NCI-H146 (cell line): ENCODE data around the gene RAB10.
"Not testable (repeated sequence)": the region's sequence is repeated elsewhere in the genome, so short reads cannot be mapped to it uniquely, and the experiment has no call there.

Experiments used
- DNase-seq: peaks from one replicate; lab custom pipeline; 2025; lab: John Stamatoyannopoulos, UW

RAB10 gene

DNA sequence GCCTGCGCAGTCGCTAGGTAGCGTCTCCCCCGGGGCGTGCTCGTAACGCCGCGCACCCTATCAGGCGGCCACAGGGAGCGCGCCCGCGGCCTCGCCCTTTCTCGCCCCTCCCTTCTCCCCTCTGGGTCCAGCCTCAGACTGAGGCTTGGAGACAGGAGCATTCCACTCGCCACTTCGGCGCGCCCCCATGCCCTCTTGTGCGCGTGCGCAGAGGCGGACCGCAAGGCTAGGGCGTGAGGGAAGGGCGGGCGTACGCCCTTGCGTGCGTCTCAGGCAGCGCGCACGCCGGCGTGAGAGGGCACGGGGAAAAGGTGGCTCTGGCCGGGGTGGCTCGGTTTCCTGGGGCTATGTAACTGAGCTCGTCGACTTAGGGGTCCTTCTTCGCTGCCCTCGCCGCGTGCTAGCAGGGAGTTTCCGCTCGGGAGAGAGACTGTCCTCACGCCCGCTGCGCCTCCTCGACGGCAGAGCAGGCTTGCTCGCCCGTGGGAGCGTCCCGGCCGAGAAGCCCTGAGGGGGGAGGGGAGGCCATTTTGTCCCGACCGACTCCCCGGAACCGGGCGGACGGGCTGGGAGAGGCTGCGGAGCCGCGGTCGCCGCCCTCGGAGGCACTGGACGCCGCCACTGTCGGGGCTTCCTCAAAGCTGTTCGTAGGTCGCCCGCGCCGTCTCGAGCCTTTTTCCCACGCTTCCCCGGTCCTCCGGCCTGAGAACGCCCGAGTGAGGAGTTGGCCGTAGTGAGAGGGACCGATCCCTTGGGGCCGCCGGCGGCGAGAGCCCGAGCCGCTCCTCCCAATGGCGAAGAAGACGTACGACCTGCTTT lies at the start of gene RAB10:
Gene RAB10 (plus strand): TSS at position 267 of the 819 bp plus-strand sequence. CDS start 525 bp downstream, at position 792.
- DNase-seq, result peak; percentile 99

DNA sequence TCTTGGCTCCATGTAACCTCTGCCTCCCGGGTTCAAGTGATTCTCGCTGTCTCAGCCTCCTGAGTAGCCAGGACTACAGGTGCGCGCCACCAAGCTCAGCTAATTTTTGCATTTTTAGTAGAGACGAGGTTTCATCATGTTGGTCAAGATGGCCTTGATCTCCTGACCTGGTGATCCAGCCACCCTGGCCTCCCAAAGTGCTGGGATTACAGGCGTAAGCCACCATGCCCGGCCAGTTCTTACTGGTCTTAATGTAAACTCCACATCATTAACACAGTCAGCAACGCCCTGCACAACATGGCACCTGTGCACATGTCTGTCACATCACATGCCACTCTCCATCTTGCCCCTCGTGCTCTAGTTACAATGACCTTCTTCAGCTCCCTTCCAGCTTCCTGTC lies 45.8 kb upstream of the RAB10 start:
- DNase-seq, result no peak

GRCh38 chr2:25989154-25989553 lies 44.7 kb upstream of the RAB10 start:
- no peak for DNase-seq

DNA sequence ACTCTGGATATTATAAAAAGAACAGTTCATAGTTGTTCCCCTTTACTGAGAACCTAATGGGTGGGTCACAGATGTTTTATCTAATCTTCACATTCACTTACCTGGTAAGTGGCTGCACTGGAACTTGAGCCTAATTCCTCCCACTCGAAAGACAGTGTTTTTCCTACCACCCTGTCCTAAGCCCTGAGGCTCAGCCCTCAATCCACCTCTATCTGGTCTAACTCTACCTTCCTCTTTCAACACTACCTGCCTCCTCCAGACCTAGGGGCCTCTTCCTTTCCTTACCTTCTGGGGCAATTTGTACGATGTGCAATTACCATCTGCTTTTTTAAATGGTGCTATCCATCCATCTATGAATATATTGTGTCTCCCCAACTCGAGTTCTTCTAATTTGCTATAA lies 41.9 kb upstream of the RAB10 start:
- no peak for DNase-seq

DNA sequence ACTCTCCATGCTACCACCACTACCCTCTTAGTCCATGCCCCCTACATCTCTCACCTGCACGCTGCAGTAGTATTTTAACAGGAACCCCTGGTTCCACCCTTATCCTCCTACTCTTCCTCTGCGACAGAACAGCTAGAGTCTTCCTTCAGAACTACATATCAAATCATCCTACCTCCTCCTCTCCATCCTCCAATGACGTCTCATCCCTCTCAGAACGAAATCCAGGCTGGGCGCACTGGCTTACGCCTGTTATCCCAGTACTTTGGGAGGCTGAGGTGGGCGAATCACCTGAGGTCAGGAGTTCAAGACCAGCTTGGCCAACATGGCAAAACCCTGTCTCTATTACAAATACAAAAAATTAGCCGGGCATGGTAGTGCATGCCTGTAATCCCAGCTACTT lies 41.3 kb upstream of the RAB10 start:
- no peak for DNase-seq

DNA sequence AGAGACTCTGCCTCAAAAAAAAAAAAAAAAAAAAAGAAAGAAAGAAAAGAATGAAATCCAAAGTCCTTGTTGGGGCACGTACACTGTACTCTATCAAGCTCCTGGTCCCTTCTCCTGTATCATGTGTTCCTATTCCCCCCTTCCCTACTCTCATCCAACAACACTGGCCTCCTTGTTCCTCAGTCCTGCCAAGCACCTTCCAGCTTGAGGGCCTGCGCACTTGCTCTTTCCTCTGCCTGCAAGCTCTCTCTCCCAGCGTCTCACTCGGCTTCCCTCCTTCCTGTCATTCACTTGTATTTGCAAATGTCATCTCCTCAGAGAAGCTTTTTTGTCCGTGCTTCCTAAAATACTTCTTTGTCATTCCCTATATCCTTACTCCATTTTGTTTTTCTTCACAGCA lies 40.8 kb upstream of the RAB10 start:
- no peak for DNase-seq

DNA sequence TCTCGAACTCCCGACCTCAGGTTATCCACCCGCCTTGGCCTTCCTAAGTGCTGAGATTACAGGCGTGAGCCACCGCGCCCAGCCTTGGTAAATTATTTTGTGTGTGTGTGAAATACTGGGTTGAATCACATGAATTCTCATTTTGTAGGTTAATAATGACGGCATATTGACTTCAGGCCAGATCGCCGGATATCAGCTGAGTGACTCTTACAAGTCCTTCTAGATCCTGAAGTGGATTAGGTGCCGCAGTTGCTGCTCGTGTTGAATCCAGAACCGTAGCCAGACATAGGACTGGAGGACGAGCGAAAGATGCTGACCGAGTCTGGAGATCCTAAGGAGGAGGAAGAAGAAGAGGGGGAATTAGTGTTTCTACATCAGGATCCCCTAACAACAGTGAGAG lies 39.4 kb upstream of the RAB10 start:
- no peak for DNase-seq

DNA sequence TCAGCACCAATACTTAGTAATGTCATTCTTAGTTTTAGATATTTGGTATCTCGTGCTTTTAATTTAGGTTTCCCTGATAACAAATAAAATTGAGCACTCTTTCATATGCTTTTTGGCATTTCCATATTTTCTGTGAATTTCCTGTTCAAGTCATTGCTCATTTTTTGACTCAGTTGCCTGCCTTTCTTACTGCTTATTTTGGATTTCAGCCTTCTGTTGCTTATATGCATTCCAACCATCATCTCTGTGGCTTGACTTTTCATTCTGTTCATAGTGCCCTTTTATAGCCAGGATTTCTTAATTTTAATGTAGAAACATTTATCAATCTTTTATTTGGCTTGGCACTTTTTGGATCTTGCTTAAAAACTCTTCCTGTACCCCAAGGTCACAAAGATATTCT lies 37.0 kb upstream of the RAB10 start:
- no peak for DNase-seq

DNA sequence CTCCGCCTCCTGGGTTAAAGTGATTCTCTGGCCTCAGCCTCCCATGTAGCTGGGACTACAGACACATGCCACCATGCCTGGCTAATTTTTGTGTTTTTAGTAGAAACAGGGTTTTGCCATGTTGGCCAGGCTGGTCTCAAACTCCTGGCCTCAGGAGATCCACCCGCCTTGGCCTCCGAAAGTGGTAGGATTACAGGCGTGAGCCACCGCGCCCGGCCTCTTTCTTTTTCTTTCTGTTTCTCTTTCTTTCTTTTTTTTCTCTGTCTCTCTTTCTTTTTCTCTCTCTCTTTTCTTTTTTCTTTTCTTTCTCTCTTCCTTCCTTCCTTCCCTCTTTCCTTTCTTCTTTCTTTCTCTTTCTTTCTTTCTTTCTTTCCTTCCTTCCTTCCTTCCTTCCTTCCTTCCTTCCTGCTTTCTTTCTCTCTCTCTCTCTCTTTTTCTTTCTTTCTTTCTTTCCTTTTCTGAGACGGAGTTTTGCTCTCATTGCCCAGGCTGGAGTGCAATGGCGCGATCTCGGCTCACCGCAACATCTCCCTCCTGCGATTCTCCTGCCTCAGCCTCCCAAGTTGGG lies 35.0 kb upstream of the RAB10 start:
- not testable (repeated sequence) for DNase-seq

GRCh38 chr2:25999406-25999805 lies 34.5 kb upstream of the RAB10 start:
- not testable (repeated sequence) for DNase-seq

DNA sequence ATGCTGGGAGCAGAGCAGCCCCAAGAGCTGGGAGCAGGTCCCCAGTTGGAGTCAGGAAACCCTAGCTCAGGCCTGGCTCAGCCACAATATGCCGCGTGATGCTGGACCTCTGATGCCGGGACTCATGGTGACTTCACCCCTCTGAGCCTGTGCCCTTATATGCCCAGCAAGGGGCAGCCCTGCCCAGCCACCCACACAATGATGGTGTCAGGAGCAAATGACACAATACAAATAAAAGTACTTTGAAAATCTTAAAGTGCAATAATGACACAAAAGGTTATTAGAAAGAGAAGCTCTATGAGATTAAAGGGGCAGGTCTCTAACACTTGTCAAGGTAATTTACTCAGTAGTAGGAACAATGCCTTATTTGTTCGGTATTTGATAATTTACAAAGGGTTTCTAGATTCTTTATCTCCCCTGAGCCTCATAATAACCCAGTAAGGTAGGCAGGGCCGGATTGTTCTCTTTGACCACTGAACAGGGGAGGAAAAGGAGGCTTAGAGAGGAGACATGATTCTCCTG lies 33.3 kb upstream of the RAB10 start:
- peak; percentile 17 for DNase-seq

- DNase-seq, result no peak
Observed at GRCh38 chr2:26001743-26002351, 32.0 kb upstream of the RAB10 start.

DNA sequence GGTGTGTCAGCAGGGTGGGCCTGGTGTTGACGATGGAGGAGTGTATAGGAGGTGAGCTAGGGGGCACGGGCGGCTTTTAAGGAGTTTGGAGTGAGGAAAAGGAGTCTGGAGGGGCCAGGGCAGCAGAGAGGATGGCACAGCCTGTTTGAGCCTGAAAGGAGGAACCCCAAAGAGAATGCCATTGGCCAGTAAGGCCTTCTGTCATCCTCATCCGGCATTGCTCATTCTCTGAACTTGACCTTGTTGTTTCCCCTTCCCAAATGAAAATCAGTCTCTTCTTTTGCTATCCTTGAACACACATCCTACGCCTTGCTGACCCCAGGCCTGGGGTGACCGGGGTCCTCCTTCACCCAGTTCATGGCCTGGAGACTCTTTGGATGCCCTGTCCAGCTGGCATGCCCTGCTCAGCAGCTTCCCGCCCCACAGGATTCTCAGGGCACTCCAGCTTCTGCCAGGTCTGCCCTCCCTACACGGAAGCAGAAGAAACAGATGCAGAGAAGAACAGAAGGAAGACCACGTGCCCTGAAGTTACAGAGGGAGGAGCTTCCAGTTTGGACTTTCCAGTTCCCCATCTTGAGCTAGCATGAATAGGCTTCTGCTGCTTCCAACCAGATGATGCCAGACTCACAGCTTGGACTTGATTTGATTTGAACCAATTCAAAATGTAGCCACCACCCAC lies 31.1 kb upstream of the RAB10 start:
- DNase-seq, result no peak

DNA sequence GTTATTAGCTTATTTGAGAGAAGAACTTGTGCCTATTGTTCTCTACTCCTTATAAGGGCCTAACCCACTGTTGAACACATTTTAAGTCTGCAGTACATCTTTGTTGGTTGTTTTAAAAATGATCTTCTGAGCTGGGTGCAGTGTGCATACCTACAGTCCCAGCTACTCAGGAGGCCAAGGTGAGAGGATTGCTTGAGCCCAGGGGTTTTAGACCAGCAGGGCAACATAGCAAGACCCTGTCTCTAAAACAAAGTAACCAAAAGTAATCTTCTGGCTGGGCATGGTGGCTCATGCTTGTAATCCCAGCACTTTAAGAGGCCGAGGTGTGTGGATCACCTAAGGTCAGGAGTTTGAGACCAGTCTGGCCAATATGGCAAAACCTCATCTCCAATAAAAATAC lies 25.8 kb upstream of the RAB10 start:
- DNase-seq, result no peak

GRCh38 chr2:26008851-26009566 lies 24.9 kb upstream of the RAB10 start:
- no peak for DNase-seq

GRCh38 chr2:26009567-26009963 lies 24.3 kb upstream of the RAB10 start:
- no peak for DNase-seq

- DNase-seq, result no peak
Observed at GRCh38 chr2:26010943-26011342, 22.9 kb upstream of the RAB10 start.

- DNase-seq, result no peak
Observed at GRCh38 chr2:26011609-26011989, 22.3 kb upstream of the RAB10 start.

GRCh38 chr2:26011990-26012856 lies 21.7 kb upstream of the RAB10 start:
- DNase-seq, result peak; percentile 61

GRCh38 chr2:26013668-26014067 lies 20.2 kb upstream of the RAB10 start:
- DNase-seq, result no peak
